Heart right ventricle (tissue), 16 donors: ENCODE data around the gene TXLNB. TPM values are rescaled to one million over a fixed set of nuclear protein-coding genes. Genes with fewer than 3 reads are reported as not detected.

ENCODE experiments used
- ATAC-seq, 8 donors: fragments of 200-7000 bp; cut with Tn5 transposase; one replicate each; pipeline ENCODE4 v1.9.1; 2020; ENCODE audit warnings: mild to moderate bottlenecking in 8 of 8, moderate library complexity in 8 of 8, moderate number of reproducible peaks in 1 of 8
- DNase-seq, 2 donors: peaks; one replicate each; pipeline ENCODE4 v3.0.0-alpha.2; 2020
- H3K27ac ChIP-seq, 10 donors: fragments of 200-600 bp; sonication (generic) in 2 of 10; one replicate each; pipeline versions ENCODE4 v1.5.0 to v1.8.0; 2020 to 2022; ENCODE audit warnings: mild to moderate bottlenecking in 3 of 10
- H3K27me3 ChIP-seq, 7 donors: fragments of 200-600 bp; one replicate each; pipeline ENCODE4 v1.8.0; 2021 to 2022; ENCODE audit warnings: mild to moderate bottlenecking in 2 of 7
- H3K36me3 ChIP-seq, 9 donors: fragments of 200-600 bp; sonication (generic) in 1 of 9; one replicate each; pipeline versions ENCODE4 v1.5.0 to v1.8.0; 2020 to 2022; ENCODE audit warnings: mild to moderate bottlenecking in 2 of 9
- H3K4me1 ChIP-seq, 9 donors: fragments of 200-600 bp; sonication (generic) in 1 of 9; one replicate each; pipeline versions ENCODE4 v1.5.0 to v1.8.0; 2020 to 2022; ENCODE audit warnings: mild to moderate bottlenecking in 4 of 9
- H3K4me3 ChIP-seq, 10 donors: fragments of 200-600 bp; sonication (generic) in 2 of 10; one replicate each; pipeline versions ENCODE4 v1.5.0 to v1.8.0; 2020 to 2022; ENCODE audit warnings: mild to moderate bottlenecking in 7 of 10, moderate library complexity in 2 of 10
- H3K9me3 ChIP-seq, 11 donors: fragments of 200-600 bp in 10 of 11; sonication (generic) in 2 of 11; one replicate each; pipeline versions ENCODE4 v1.5.0 to v1.8.0; 2013 to 2022; ENCODE audit warnings: mild to moderate bottlenecking in 2 of 11, control low read depth in 1 of 11, moderate library complexity in 1 of 11
- WGBS, 2 donors: extraction: QIAGEN DNeasy Blood & Tissue Kit; methylation state at CpG; one replicate each; pipeline ENCODE4 v1.1.7; 2013; ENCODE audit warnings: inconsistent platforms in 1 of 2; 5-methylcytosine and 5-hydroxymethylcytosine counted together
- intact Hi-C, 10 donors: fragments of 100-400 bp; cut with DNase I; formaldehyde crosslinking; loops; one replicate each; pipeline versions ENCODE4 v1.11.1 to v1.14.2; 2022
- polyA plus RNA-seq, 2 donors: library from polyadenylated mRNA; stranded (reverse); fragments of 200-250 nt; gene quantifications; one replicate each; pipeline ENCODE4 v1.2.3, GENCODE V29; 2013
- total RNA-seq, 10 donors: library from RNA; stranded (reverse); fragmentation: NEBNext Ultra II Directional in 3 of 10; extraction: Animal tissue kit (Norgen Biotek cat#: 25700) in 3 of 10; gene quantifications; one replicate each; pipeline versions ENCODE4 v1.2.1 to v1.2.4, GENCODE V29; 2021 to 2023
- TF ChIP-seq, protein P1 (sequence below), 9 donors: fragments of 200-600 bp; sonication (generic) in 2 of 9; IDR thresholded peaks; one replicate each; pipeline versions ENCODE4 v1.5.0 to v1.8.0; 2021 to 2022; ENCODE audit warnings: antibody characterized with exemption in 9 of 9, mild to moderate bottlenecking in 5 of 9, moderate library complexity in 1 of 9
- donor health status: Arrhythmogenic right ventricular cardiomyopathy.
- donor health status: ischemic (EF 13 %, LVEDD 7.1; RV severe dilation, severe dysfunction).
- donor health status: healthy with polysubstance abuse.
- donor health status: DM: no; HTN: yes; CAD: no.
- donor health status: DM: no; HTN: no; CAD: no.
- donor health status: ischemic (EF 25% LVEDD 6.9; RV normal size, moderate dysfunction).
- donor health status: ischemic (EF 25% LVEDD 5.7; RV mildly dilated, moderate dysfunction).
- donor health status: healthy.
- donor health status: DM: yes; HTN: yes; CAD: no.
- donor health status: Ischemic cardiomyopathy.
- donor health status: ischemic (EF 35%, LVEDD 5.7; RV mildly dilated, moderate dysfunction).
- donor health status: nonischemic (EF 11% LVEDD 7.7; RV severe dilation, severe dysfunction).
- donor health status: DM: yes; HTN: yes; CAD: no.
- donor health status: PGD.
- donor health status: ischemic (EF 29% LVEDD 5.4; RV normal size, mild dysfunction).
- donor health status: nonischemic (EF 23%, LVEDD 6.1; RV moderate dilation, normal function).

Gene TXLNB
- total and polyA plus RNA-seq, 12 donors, result 6.2 to 156 (median 132) TPM

DNA sequence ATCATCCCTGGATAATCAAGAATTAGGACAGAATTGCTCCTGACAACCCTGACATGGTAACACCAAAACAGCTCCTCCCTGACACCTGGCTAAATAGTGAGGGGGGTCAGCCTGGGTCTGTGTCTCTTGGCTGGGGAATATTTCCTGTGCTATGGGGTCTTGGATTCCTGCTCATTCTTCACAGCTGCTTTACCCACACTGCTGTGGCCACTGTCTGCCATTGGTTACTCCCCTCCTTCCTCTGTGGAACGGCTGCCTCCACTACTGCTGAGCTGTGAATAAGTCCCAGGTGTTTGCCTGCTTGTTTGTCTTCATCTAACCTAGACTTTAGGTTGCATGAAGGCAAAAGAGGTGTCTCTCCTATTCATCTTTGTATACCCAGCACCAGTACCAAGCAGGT, 33.9 kb upstream of the TXLNB start:
- DNase-seq (no peak), ATAC-seq (no peak)
- Histone ChIP-seq H3K36me3 (no peaks in the 10 kb centered on the region), H3K9me3 (peaks cover 0 to 8% (median 0%) of the 10 kb centered on the region in 11 donors), H3K27ac (peak overlapping the region in 3 of 10 donors; percentile 63 to 85 (median 79)), H3K4me3 (no peak overlapping the region), H3K27me3 (no peaks in the 10 kb centered on the region), H3K4me1 (peaks cover 0 to 55% (median 4%) of the 10 kb centered on the region in 9 donors)
- 65 to 72% methylated on average over 1 of the region's 1 CpG for WGBS, 2 donors
- intact Hi-C loops, result loop anchor here in 1 of 10 donors (5.0 kb wide), 1 partner anchor 33 kb away; the partner anchor contains the start of gene TXLNB
- TF ChIP-seq, protein P1, sequence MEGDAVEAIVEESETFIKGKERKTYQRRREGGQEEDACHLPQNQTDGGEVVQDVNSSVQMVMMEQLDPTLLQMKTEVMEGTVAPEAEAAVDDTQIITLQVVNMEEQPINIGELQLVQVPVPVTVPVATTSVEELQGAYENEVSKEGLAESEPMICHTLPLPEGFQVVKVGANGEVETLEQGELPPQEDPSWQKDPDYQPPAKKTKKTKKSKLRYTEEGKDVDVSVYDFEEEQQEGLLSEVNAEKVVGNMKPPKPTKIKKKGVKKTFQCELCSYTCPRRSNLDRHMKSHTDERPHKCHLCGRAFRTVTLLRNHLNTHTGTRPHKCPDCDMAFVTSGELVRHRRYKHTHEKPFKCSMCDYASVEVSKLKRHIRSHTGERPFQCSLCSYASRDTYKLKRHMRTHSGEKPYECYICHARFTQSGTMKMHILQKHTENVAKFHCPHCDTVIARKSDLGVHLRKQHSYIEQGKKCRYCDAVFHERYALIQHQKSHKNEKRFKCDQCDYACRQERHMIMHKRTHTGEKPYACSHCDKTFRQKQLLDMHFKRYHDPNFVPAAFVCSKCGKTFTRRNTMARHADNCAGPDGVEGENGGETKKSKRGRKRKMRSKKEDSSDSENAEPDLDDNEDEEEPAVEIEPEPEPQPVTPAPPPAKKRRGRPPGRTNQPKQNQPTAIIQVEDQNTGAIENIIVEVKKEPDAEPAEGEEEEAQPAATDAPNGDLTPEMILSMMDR (IDR thresholded peaks at IDR 0.05), result no peak

GRCh38 chr6:139325125-139325524, 33.3 kb upstream of the TXLNB start:
- Histone ChIP-seq H3K27me3 (no peaks in the 10 kb centered on the region), H3K9me3 (peaks cover 0 to 8% (median 0%) of the 10 kb centered on the region in 11 donors), H3K27ac (peak overlapping the region in 6 of 10 donors; percentile 63 to 85 (median 74)), H3K36me3 (no peaks in the 10 kb centered on the region), H3K4me1 (peaks cover 0 to 49% (median 4%) of the 10 kb centered on the region in 9 donors), H3K4me3 (no peak overlapping the region)
- DNase-seq (no peak), ATAC-seq (peak in 2 of 8 donors; percentile 8 to 15)
- TF ChIP-seq, protein P1 (IDR thresholded peaks at IDR 0.05), result no peak
- intact Hi-C loops, result loop anchor here in 1 of 10 donors (5.0 kb wide), 1 partner anchor 33 kb away; the partner anchor contains the start of gene TXLNB

GRCh38 chr6:139324301-139324555, 32.4 kb upstream of the TXLNB start:
- DNase-seq (no peak), ATAC-seq (no peak)
- intact Hi-C loops, result no loop called here
- peak overlapping the region in 9 of 10 donors; percentile 3 to 85 (median 67) for H3K27ac ChIP-seq
- no peaks in the 10 kb centered on the region for H3K27me3 ChIP-seq
- no peaks in the 10 kb centered on the region for H3K36me3 ChIP-seq
- H3K4me3 ChIP-seq, result peak overlapping the region in 5 of 10 donors; percentile 4 to 38 (median 34)
- H3K9me3 ChIP-seq, result peaks cover 0 to 6% (median 0%) of the 10 kb centered on the region in 11 donors
- WGBS, 2 donors, result 32 to 43% methylated on average over 1 of the region's 1 CpG
- H3K4me1 ChIP-seq, result peaks cover 0 to 47% (median 4%) of the 10 kb centered on the region in 9 donors
- TF ChIP-seq, protein P1 (IDR thresholded peaks at IDR 0.05), result no peak

DNA sequence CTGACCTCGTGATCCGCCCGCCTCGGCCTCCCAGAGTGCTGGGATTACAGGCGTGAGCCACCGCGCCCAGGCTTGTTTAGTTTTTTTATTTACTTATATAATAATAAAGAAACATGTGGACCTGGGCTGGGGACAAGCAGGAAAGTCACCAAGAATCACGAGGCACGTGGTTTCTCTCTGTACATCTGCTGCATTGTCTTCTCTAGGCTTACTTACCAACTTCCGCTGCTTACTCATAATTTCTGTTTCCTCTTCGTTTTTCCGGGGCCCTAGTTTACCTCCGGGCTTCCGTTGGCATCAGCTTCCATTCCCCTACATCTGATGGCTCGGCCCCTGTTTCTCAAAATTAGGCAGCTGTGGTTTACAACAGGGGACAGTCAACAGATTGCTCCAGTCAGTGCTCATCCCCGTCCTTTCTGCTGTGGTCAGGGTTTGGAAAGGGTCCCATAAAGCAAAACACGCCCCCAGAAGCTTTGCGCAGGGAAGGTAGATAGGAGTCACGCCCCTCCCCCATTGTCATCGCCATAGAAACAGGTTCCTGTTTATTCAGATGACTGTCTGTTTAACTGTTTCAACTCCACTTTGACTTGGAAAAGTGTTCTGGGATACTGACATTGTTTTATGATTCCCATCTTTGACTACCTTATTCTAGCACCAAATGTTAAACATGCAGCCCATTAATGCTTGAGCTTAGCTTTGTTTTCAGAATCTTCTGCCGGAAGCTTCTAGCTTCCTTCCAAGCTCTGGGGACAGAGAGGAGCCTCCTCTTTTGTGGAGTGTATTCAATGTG, 31.9 kb upstream of the TXLNB start:
- intact Hi-C loops, result no loop called here
- Histone ChIP-seq H3K9me3 (peaks cover 0 to under 1% (median 0%) of the 10 kb centered on the region in 11 donors), H3K4me1 (peaks cover 0 to 47% (median 4%) of the 10 kb centered on the region in 9 donors), H3K36me3 (no peaks in the 10 kb centered on the region), H3K4me3 (peak overlapping the region in 6 of 10 donors; percentile 4 to 38 (median 34)), H3K27me3 (no peaks in the 10 kb centered on the region), H3K27ac (peak overlapping the region in 9 of 10 donors; percentile 3 to 85 (median 67))
- TF ChIP-seq, protein P1 (IDR thresholded peaks at IDR 0.05), result no peak
- ATAC-seq (peak; percentile 69 to 92 (median 88)), DNase-seq (peak; percentile 38 to 87)
- 41 to 51% methylated on average over 21 of the region's 21 CpGs for WGBS, 2 donors
